Measurements from ENCODE around the gene JAZF1. TPM values are rescaled to one million over a fixed set of nuclear protein-coding genes. Genes with fewer than 3 reads are reported as not detected.

JAZF1 gene
- total and polyA plus RNA-seq, 2 of the 8 experiments (the other 6 are each of a cell fraction or from before 2014, with no cell fraction given): 2.6 to 21.8 TPM

DNA sequence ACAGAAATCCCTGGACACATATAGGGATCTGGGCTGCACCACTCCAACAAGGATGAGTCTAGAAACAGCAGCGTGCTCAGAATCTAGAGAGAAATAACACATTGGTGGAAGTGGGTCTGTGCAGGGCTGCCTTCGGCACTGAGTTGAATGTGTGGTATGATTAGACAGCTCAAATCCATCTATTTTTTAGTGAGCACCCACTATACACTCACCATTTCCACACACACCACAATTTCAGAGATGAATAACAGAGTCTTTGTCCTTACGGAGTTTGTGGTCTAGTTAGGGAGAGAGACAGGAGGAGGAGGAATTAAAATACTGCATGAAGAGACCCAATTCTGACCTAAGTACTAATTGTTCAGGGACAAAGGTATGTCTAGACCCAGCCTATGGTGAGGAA is 44.2 kb downstream of the JAZF1 start (continued):
- TF ChIP-seq KDM4A (IDR thresholded peaks at IDR 0.05; ENCODE audit: low read depth, low read length, severe bottlenecking) (no peak), POU5F1 (IDR thresholded peaks at IDR 0.05; ENCODE audit: low read depth, low read length) (no peak)
- TF ChIP-seq, protein P1, sequence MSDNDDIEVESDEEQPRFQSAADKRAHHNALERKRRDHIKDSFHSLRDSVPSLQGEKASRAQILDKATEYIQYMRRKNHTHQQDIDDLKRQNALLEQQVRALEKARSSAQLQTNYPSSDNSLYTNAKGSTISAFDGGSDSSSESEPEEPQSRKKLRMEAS (IDR thresholded peaks at IDR 0.05): no peak

Data from H1 (cell line).